Measurements from ENCODE around the gene METRNL.
"Not testable (repeated sequence)": the region's sequence is repeated elsewhere in the genome, so short reads cannot be mapped to it uniquely, and the experiment has no call there.

The METRNL gene

GRCh38 chr17:83125515-83126274 lies 46.3 kb downstream of the METRNL start:
- peak; percentile 30 for DNase-seq

DNA sequence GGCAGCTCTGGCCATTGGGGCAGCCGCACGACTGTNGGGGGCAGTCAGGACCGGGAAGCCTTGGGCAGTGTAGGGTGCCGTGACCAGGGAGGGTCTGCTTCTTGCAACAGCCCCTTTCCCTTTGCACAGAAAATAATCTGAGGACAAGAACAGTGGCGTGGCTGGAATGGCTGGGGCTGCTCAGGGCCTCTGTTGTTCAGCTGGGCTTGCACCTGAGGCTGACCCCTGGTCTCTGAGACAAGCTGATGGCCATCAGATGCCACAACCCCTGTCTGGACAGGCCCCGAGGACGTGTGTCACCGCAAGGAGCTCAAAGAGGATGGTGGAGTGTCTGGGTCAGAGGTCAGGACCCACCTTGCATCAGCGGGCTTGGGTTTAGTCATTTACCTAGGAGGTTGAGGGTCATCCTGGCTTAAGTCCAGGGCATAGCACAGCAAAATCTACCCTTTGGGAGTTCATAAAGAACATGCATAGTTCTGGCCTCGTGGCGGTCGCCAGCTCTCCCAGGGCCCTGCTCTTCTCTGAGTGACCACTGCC lies 46.9 kb downstream of the METRNL start:
- no peak for DNase-seq

DNA sequence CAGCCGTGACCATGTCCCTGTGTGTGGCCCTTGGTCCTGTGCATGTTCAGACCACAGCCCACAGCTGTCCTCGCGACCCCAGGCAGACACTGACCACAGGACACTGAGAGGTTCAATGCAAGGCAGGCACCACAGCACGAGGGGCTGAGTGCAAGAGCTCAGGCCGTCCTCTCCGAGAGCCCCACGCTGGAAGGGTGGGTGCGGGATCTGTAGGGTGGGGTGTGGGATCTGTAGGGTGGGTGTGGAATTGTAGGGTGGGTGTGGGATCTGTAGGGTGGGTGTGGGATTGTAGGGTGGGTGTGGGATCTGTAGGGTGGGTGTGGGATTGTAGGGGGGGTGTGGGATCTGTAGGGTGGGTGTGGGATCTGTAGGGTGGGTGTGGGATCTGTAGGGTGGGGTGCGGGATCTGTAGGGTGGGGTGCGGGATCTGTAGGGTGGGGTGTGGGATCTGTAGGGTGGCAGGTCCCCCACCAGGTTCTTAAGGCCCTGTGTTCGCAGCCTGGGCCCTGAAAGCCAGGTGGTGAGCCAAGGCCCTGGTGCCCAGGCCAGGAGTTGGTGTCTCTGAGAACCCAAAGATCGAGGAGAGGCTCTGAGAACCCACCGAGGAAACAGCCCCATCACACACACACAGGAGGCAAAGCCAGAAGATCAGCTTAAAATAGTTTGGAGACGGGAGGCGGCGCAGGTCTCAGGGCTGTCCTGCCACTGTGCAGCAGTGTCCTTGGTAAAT lies 48.2 kb downstream of the METRNL start:
- DNase-seq = no peak

GRCh38 chr17:83128306-83129240 lies 49.2 kb downstream of the METRNL start:
- DNase-seq = no peak

- DNase-seq = no peak
These were observed 50.3 kb downstream of the METRNL start for GRCh38 chr17:83129676-83130075.

DNA sequence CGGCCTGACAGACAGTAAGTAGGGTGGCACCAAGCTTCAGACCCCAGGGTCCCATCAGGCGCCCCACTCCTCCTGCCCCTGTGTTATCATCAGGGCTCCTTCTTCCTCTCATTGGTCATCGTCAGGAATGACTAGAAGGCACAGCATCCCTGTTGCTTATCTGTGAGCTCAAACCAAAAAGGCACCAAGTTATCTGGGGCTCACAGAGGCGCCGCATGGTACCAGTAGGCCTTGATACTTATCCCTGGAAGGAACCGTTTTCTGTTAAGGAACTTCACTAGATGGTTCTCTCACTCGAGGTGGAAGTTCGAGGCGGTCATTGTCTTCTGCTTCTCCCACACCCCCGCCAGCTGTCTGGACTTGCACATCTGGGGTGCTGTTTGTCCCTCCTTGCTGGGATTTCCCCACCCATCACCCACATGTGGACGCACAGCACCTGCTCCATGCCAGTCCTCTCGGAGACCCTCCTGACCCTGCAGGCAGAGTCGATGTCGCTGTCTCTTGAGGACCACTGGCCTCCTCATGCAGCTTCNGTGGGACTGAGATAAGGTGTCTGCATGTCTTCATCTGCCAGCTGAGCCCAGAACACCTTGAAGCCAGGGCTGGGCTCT lies 52.1 kb downstream of the METRNL start:
- no peak for DNase-seq

DNA sequence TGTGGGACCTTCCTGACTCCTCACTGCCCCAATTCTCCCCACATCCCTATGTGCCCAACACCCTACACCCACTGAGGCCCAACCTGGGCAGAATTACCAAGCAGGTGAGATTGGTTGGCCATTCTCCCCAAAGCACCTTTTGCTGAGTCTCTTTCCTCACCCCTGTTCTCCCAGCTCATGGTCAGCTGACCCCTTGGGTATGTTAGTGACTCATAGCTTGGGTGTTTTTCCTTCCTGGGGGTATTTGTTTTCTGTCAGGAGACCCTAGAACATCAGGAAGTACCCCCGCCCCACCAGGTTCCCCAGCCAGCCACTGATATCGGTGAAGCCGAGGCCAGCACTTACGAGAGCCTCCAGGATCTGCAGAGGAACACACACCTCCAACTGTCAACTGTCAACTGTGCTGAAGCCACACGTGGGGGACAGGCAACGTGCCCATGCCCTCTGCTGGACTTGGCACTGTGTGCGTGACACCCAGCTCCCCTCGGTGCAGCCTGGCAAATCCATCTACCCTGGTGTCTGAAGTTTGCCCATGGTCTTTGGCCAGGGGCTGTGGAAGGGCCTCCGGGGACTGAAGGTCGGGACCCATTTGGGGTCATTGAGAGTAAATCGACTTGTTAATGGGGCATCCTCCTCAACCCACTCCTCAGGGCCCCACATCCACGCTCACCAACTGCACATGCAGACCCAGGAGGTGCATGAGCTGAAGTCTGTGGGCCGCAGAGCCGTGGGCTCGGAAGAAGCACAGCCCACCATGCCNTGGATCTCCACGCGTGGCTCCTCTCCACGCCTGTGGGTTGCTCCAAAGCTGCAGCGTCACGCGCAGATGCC lies 53.1 kb downstream of the METRNL start:
- no peak for DNase-seq

DNA sequence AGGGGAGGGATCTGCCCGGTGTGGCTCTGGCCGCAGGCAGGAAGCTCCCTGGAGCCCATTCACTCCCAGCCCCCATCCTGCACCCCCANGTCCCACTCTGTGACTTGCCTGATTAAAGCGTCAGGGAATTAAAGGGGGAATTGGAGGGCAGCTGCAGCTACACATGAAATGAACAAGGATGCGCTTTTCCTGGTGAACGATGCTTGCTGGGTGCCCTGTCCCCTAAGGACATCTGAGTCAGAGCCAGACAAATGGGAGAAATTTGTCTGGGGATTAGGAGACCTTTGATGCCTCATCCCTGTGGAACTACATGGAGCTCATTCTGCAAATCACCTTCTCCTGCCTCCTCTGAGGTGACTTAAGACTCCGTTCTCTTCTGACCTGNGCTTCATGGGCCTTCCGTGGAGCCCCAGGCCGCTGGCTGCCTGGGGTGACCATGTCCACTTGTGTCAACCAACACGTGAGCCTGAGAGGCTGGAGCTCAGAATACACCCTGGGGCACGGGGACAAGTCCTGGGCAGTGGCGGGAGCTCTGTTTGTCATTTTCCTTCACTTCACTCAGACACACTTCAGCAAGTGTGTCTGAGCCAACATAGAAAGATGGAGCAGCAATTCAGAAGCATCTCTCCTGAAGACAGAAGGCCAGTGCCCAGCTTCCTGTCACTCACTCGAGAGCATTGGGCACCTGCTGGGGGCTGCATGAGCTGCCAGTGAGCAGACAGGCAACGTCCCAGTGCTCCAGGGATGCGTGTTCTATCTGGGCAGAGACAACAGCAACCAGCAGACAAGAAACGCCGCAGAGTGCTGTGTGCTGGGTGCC lies 54.1 kb downstream of the METRNL start:
- DNase-seq = no peak

DNA sequence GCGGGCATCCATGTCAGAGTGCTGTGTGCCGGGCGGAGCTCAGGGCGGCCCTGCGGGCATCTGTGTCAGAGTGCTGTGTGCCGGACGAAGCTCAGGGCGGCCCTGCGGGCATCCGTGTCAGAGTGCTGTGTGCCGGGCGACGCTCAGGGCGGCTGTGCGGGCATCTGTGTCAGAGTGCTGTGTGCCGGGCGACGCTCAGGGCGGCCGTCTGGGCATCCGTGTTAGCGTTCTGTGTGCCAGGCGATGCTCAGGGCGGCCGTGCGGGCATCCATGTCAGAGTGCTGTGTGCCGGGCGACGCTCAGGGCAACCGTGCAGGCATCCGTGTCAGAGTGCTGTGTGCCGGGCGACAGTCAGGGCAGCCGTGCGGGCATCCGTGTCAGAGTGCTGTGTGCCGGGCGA lies 55.0 kb downstream of the METRNL start:
- not testable (repeated sequence) for DNase-seq

DNA sequence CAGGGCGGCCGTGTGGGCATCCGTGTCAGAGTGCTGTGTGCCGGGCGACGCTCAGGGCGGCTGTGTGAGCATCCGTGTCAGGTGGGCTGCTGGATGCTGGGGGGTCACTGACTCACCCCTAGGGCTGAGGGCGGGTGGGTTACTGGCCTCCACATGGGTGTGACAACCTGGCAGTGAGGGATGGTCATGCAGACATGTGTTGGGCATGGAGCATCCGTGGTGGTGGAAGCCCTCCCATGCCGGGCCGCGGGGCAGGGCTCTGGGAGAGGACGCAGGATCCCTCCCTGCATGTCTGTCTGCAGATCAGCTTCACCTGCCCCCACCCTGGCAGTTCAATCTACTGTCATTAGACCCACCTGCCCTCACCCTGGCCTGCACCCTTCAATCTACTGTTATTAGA lies 56.3 kb downstream of the METRNL start:
- DNase-seq = no peak

- no peak for DNase-seq
These were observed 56.7 kb downstream of the METRNL start for GRCh38 chr17:83136156-83136555.

DNA sequence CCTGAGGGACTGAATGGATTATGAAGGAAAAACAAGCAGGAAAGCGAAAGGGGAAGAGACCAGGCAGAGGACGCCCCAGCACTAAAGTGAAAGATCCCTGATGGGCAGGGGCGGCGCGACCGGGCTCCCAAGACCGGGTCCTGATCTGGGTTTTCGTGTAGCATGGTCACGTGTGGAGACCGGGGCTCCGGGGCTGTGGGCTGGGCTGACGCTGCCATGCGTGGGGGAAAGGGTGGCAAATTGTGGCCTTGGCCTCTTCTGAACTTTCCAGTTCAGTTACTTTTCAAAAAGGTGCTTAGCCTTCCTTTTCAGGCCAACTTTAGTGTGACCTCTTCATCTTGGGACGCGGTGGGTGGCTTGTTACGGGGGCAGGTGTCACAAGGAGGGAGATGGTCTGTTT lies 57.5 kb downstream of the METRNL start:
- DNase-seq = no peak

- DNase-seq = no peak
These were observed 58.1 kb downstream of the METRNL start for GRCh38 chr17:83137523-83137922.

GRCh38 chr17:83138820-83139219 lies 59.4 kb downstream of the METRNL start:
- DNase-seq = no peak

DNA sequence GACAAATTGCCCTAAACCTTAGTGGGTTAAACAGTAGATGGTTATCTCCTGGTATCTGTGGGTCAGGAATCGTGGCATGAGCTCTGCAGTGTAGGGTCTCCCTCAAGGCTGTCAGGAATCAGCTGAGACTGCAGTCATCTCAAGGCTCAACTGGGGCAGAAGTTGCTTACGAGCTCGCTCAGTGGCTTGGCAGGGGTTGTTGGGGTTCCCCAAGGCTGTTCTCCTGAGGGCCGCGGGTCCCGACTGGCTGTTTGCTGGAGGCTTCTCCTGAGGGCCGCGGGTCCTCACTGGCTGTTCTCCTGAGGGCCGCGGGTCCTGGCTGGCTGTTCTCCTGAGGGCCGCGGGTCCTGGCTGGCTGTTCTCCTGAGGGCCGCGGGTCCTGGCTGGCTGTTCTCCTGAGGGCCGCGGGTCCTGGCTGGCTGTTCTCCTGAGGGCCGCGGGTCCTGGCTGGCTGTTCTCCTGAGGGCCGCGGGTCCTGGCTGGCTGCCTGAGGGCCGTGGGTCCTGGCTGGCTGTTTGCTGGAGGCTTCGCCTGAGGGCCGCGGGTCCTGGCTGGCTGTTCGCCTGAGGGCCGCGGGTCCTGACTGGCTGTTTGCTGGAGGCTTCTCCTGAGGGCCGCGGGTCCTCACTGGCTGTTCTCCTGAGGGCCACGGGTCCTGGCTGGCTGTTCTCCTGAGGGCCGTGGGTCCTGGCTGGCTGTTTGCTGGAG lies 60.3 kb downstream of the METRNL start:
- not testable (repeated sequence) for DNase-seq

GRCh38 chr17:83140249-83140566 lies 60.8 kb downstream of the METRNL start:
- DNase-seq = not testable (repeated sequence)

- DNase-seq = no peak
These were observed 63.2 kb downstream of the METRNL start for GRCh38 chr17:83142619-83143018.

DNA sequence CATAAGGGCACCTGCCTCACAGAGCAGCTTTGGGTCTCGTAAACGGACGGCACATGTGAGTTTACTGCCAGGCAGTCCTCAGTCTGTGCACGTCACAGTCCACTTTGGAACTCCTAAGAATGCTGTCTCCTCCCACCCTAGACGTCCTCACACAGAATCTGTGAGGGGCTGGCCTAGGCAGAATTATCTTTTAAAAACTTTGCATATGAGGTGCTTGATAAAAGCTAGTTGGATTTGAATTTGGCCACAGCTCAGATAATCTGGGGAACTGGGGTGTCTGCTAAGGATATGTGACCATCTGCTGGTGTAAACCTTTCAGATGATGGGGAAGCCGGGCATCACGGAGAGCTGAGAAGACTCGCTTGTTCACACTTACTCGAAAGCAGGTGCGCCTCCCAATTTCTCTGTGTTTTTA lies 64.4 kb downstream of the METRNL start:
- no peak for DNase-seq

All from activated CD4-positive, alpha-beta T cell treated with anti-CD3 and anti-CD28 coated beads, Interleukin-10, Interleukin-2, amounts not matched to agents 100 ng/mL and 50 ng/mL, durations not matched to agents 16 hours and 8 hours (primary cell).